Fibroblast of pulmonary artery (primary cell): Measurements from ENCODE around the gene SACS.

Experiments used
- DNase-seq: peaks from one replicate; pipeline ENCODE4 v3.0.0-alpha.2; 2010; ENCODE audit warnings: low read depth
- H3K4me3 ChIP-seq: replicated peaks from 2 replicates; pipeline ENCODE4 v1.5.1; 2011; ENCODE audit warnings: low read depth, mild to moderate bottlenecking, control low read depth, low read length, moderate library complexity
- TF ChIP-seq, protein P1 (sequence below): IDR thresholded peaks from 2 replicates; pipeline ENCODE4 v1.5.1; 2011; ENCODE audit warnings: mild to moderate bottlenecking, control low read depth, low read length, inconsistent platforms; ENCODE audit errors: missing control alignments

The SACS gene

DNA sequence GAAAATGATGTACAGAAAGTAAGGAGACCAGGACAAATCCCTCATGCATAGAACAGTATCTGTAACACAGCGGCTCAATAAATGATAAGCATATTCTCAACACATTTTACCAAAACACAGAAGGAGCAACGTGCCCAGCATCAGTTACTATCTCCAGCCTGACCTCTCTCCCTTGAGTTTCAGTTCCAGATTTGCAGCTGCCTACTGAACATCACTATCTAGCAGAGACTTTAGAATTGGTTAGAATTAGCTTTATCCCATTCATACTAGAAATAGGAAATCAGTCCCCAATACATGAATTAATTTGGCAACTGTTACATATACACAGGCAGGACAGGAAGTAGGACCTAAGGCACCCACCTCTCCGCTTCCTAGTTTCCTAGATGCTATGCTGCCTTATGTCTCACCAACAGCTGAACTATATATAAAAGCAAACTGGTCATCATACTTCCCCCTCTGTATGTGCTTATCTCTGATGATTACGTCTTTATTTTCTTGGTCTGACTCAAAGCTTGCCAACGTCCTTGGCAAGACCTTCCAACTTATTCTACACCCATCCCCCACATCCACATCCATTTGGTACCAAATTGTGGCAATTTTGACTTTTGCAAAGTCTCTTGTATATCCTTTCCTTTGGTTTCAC is 61.1 kb downstream of the SACS start:
- TF ChIP-seq, protein P1, sequence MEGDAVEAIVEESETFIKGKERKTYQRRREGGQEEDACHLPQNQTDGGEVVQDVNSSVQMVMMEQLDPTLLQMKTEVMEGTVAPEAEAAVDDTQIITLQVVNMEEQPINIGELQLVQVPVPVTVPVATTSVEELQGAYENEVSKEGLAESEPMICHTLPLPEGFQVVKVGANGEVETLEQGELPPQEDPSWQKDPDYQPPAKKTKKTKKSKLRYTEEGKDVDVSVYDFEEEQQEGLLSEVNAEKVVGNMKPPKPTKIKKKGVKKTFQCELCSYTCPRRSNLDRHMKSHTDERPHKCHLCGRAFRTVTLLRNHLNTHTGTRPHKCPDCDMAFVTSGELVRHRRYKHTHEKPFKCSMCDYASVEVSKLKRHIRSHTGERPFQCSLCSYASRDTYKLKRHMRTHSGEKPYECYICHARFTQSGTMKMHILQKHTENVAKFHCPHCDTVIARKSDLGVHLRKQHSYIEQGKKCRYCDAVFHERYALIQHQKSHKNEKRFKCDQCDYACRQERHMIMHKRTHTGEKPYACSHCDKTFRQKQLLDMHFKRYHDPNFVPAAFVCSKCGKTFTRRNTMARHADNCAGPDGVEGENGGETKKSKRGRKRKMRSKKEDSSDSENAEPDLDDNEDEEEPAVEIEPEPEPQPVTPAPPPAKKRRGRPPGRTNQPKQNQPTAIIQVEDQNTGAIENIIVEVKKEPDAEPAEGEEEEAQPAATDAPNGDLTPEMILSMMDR: no peak
- DNase-seq: peak; percentile 82
- no peak overlapping the region for H3K4me3 ChIP-seq

DNA sequence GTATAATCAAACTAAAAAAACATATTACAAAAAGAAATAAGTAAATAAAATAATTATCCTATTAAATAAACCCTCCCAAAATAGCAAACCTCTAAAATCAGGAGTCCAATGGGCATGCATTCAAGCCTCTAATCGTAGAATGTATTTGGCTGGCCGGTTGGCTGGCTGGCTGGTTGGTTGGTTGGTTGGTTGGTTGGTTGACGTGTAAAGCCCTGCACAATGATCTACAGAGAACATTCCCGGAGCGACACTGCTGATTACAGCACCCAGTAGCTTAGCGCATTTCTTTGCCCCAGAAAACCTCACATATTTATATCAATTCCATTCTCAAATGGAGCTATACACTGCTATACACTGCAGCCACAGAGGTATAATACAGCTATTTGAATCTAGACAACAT is 65.6 kb downstream of the SACS start:
- TF ChIP-seq, protein P1: no peak
- DNase-seq: no peak
- H3K4me3 ChIP-seq: no peak overlapping the region

DNA sequence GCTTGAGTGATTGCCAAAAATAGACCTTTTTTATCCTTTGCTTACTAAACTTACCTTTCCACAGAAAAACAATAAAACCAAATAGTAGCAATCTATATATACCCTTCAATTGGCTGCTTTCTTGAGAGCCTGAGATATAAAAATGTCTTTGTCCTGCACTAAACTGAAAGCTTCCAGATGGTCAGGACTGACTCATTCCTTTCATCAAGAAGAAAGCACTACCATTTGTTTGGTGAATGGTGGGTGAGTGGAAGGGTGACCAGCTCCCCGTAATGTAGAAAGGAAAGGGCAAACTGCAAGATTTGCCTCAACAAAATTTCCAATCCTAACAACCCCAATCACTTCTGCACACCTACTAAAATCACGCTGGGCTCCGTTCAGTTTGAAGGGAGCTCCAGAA is 67.8 kb downstream of the SACS start:
- DNase-seq: no peak
- no peak overlapping the region for H3K4me3 ChIP-seq
- TF ChIP-seq, protein P1: no peak

DNA sequence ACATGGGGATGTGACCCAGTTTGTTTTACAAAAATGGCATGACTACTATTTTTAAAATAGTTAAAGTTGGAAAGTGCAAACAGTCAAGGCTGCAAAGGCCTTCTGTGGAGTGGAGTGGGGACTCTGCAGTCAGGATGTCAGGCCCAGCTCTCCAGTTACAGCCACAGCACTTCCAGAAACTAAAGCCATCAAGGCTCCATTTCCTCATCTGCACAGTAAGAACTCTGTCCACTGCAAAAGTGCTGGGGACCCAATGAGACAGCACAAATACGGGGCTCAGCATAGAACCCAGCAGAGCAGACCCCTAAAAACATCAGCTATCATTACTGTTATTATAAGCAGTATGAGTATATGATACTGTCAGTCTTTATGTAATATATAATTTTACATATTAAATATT is 73.6 kb downstream of the SACS start:
- TF ChIP-seq, protein P1: no peak
- no peak overlapping the region for H3K4me3 ChIP-seq
- no peak for DNase-seq

DNA sequence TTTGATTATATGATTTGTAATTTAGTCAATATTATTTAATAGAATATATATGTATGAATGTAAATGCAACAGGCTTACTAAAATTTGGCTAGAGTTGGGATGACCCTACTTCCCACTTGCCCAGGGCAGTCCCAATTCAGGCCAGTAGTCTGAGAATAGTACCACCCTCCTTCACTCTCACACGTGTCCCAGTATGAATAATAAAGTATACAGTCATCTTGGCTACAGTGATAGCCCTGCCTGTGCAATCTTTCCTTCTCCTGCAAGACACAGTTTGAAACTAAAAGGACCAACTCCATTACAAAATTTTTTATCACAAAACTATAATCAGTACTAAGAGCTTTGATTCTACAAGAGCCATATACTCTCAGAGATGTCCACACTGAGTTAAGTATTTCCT is 76.2 kb downstream of the SACS start:
- TF ChIP-seq, protein P1: no peak
- no peak overlapping the region for H3K4me3 ChIP-seq
- DNase-seq: no peak

DNA sequence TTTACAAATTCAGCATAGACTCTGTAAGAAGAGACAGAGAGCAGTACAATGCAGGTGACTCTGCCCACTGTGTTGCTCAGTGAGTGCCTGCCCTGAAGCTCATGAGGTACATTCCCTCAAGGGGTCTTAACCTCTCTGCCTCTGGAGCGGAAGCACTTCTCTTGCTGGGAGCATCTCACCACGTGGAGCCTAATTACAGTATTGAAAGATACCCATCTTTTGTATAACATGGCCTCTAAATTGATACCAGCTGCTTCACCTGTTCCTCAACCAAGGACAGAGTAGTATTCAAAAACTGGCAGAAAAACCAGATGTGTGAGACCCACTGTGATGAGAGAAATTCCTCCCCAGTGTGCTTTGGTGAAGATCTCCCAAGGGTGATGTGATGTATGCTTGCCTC is 77.1 kb downstream of the SACS start:
- no peak overlapping the region for H3K4me3 ChIP-seq
- TF ChIP-seq, protein P1: no peak
- no peak for DNase-seq

DNA sequence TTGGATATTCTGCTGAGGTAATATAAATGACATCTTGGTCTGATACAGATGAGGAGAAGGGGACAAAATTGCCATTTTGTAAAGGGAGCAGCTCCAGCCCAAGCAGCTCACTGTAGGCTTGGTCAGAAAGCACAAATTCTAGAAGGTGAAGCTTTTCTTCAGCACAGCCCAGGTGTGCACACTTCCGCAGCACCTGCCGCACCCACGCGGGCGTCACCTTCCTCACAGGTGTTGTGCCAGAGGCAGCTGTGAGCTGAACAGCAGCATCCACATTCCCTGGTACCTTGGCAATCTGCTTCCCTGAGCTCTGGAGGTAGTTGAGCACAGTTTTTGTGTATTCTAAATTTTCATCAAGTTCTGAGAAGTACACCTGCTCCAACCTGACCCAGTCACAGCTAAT is 79.0 kb downstream of the SACS start:
- H3K4me3 ChIP-seq: no peak overlapping the region
- TF ChIP-seq, protein P1: no peak
- no peak for DNase-seq
